Esophagus muscularis mucosa (tissue), 4 donors: ENCODE results near the gene CEP41.

Experiments used
- EP300 ChIP-seq: sonication (generic); formaldehyde crosslinking; IDR thresholded peaks from one replicate; pipeline ENCODE4 v1.6.1; 2017; ENCODE audit warnings: antibody characterized with exemption
- POLR2A ChIP-seq: fragments of 450-650 bp; IDR thresholded peaks from one replicate; pipeline ENCODE4 v1.6.1; 2017; ENCODE audit warnings: antibody characterized with exemption, moderate library complexity, mild to moderate bottlenecking, low read depth
- TF ChIP-seq, protein P1 (sequence below), 3 experiments: fragments of 200-600 bp in 2 of 3; fragments of 450-650 bp in 1 of 3; sonication (generic) in 2 of 3; IDR thresholded peaks; one replicate each; pipeline ENCODE4 v1.5.1; 2017 to 2019; ENCODE audit warnings: antibody characterized with exemption in 3 of 3, mild to moderate bottlenecking in 2 of 3, moderate library complexity in 1 of 3

DNA sequence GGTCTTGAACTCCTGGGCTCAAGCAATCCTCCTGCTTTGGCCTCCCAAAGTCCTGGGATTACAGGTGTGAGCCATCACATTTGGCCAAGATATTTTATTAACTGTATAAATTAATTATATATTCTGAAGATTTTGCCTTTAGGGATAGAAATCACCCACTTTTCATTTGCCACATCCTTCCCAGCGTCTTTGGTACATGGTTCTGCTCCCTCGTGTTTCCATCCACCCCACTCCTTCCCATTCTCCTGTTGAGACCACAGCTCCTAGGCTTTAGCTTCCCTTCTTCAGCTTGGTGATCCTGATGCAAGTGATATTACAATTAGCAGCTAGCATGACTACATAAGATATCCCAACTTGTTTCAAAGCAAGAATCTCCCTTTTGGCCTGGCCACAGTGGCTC is 52.1 kb downstream of the CEP41 start:
- TF ChIP-seq POLR2A: no peak
- TF ChIP-seq, protein P1, sequence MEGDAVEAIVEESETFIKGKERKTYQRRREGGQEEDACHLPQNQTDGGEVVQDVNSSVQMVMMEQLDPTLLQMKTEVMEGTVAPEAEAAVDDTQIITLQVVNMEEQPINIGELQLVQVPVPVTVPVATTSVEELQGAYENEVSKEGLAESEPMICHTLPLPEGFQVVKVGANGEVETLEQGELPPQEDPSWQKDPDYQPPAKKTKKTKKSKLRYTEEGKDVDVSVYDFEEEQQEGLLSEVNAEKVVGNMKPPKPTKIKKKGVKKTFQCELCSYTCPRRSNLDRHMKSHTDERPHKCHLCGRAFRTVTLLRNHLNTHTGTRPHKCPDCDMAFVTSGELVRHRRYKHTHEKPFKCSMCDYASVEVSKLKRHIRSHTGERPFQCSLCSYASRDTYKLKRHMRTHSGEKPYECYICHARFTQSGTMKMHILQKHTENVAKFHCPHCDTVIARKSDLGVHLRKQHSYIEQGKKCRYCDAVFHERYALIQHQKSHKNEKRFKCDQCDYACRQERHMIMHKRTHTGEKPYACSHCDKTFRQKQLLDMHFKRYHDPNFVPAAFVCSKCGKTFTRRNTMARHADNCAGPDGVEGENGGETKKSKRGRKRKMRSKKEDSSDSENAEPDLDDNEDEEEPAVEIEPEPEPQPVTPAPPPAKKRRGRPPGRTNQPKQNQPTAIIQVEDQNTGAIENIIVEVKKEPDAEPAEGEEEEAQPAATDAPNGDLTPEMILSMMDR (IDR thresholded peaks at IDR 0.05): no peak
- no peak for TF ChIP-seq EP300
